PFSK-1 (cell line): ENCODE results near the gene MYOF.

Experiments
- FOXP2 ChIP-seq: optimal IDR thresholded peaks from 2 replicates; pipeline ENCODE3; 2011; ENCODE audit warnings: borderline replicate concordance, control low read depth, inconsistent platforms; ENCODE audit not compliant: insufficient read depth; ENCODE audit errors: extremely low read length, extremely low read depth
- POLR2AphosphoS5 ChIP-seq: IDR thresholded peaks from 2 replicates; pipeline ENCODE4 v1.6.1; 2012; ENCODE audit warnings: low read depth, mild to moderate bottlenecking, control low read depth, low read length, moderate library complexity
- SIN3A ChIP-seq: IDR thresholded peaks from 2 replicates; pipeline ENCODE4 v1.6.1; 2012; ENCODE audit warnings: mild to moderate bottlenecking, low read length, moderate library complexity, borderline replicate concordance; ENCODE audit not compliant: insufficient read depth
- TAF1 ChIP-seq: IDR thresholded peaks from 2 replicates; pipeline ENCODE4 v1.6.1; 2012; ENCODE audit warnings: low read length, control low read depth, borderline replicate concordance; ENCODE audit not compliant: insufficient read depth
- TF ChIP-seq, protein P1 (sequence below), 2 experiments: IDR thresholded peaks; 2 replicates each; pipeline versions ENCODE4 v1.6.1 to v1.8.0; 2011 to 2012; ENCODE audit warnings: low read depth in 2 of 2, low read length in 2 of 2, control low read depth in 1 of 2, inconsistent platforms in 1 of 2, mild to moderate bottlenecking in 1 of 2, moderate library complexity in 1 of 2; ENCODE audit not compliant: insufficient read depth in 1 of 2

DNA sequence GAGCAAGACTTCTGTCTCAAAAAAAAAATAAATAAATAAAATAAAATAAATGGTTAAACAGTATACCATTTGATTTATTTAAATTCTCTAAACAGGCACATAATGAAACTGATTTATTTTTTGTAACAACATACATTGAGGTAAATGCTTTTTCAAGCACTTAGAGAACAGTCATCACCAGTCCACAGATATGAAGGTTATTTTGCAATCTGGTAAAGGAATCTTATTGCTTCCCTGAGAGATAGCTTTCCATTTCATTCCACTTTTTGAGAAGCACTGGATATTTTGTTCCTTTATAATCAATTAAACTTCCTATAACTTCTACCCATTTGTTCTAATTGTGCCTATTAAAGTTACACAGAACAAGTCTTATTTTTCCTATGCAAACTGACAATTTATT is 19.5 kb upstream of the MYOF start:
- TF ChIP-seq POLR2AphosphoS5 = no peak
- TF ChIP-seq TAF1 = no peak
- no peak for TF ChIP-seq SIN3A
- TF ChIP-seq, protein P1, sequence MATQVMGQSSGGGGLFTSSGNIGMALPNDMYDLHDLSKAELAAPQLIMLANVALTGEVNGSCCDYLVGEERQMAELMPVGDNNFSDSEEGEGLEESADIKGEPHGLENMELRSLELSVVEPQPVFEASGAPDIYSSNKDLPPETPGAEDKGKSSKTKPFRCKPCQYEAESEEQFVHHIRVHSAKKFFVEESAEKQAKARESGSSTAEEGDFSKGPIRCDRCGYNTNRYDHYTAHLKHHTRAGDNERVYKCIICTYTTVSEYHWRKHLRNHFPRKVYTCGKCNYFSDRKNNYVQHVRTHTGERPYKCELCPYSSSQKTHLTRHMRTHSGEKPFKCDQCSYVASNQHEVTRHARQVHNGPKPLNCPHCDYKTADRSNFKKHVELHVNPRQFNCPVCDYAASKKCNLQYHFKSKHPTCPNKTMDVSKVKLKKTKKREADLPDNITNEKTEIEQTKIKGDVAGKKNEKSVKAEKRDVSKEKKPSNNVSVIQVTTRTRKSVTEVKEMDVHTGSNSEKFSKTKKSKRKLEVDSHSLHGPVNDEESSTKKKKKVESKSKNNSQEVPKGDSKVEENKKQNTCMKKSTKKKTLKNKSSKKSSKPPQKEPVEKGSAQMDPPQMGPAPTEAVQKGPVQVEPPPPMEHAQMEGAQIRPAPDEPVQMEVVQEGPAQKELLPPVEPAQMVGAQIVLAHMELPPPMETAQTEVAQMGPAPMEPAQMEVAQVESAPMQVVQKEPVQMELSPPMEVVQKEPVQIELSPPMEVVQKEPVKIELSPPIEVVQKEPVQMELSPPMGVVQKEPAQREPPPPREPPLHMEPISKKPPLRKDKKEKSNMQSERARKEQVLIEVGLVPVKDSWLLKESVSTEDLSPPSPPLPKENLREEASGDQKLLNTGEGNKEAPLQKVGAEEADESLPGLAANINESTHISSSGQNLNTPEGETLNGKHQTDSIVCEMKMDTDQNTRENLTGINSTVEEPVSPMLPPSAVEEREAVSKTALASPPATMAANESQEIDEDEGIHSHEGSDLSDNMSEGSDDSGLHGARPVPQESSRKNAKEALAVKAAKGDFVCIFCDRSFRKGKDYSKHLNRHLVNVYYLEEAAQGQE (IDR thresholded peaks at IDR 0.05; ENCODE audit: insufficient read depth in 1 of 2, low read depth in 2 of 2, low read length in 2 of 2) = no peak
- TF ChIP-seq FOXP2 = no peak
